H1 (cell line): ENCODE data around the gene PVR. TPM values are rescaled to one million over a fixed set of nuclear protein-coding genes. Genes with fewer than 3 reads are reported as not detected.

ENCODE experiments used
- CTCF ChIP-seq, 3 experiments: IDR thresholded peaks; 1 replicate in 2 of 3; 2 replicates in 1 of 3; pipeline versions ENCODE4 v1.5.1 to v1.6.1; 2011; ENCODE audit warnings: low read length in 3 of 3, mild to moderate bottlenecking in 3 of 3, inconsistent platforms in 2 of 3, low read depth in 1 of 3, moderate library complexity in 1 of 3; ENCODE audit not compliant: insufficient read depth in 1 of 3; ENCODE audit errors: control extremely low read depth in 1 of 3
- E2F6 ChIP-seq: IDR thresholded peaks from 2 replicates; pipeline ENCODE4 v1.6.1; 2012; ENCODE audit warnings: inconsistent platforms
- GABPA ChIP-seq: IDR thresholded peaks from 2 replicates; pipeline ENCODE4 v1.6.1; 2011; ENCODE audit warnings: mild to moderate bottlenecking, low read length, moderate library complexity, borderline replicate concordance; ENCODE audit not compliant: insufficient read depth
- NANOG ChIP-seq: IDR thresholded peaks from 2 replicates; pipeline ENCODE4 v1.6.1; 2011; ENCODE audit warnings: low read length, low read depth, mild to moderate bottlenecking, inconsistent platforms; ENCODE audit not compliant: insufficient read depth, poor library complexity, severe bottlenecking
- SIX5 ChIP-seq: IDR thresholded peaks from 2 replicates; pipeline ENCODE4 v1.6.1; 2011; ENCODE audit warnings: mild to moderate bottlenecking, low read depth, low read length
- TAF1 ChIP-seq: IDR thresholded peaks from 2 replicates; pipeline ENCODE4 v1.6.1; 2011; ENCODE audit warnings: mild to moderate bottlenecking, low read depth, low read length
- polyA plus RNA-seq, 7 experiments: library from polyadenylated mRNA; depleted of rRNA in 3 of 7; stranded (reverse) in 5 of 7; unstranded in 2 of 7; fragments of >200 nt in 5 of 7; fragments of 200-250 nt in 2 of 7; gene quantifications; 1 replicate in 5 of 7; 2 replicates in 1 of 7; 4 replicates in 1 of 7; pipeline versions ENCODE4 v1.2.1 to v1.2.3, GENCODE V29; 2011 to 2013; ENCODE audit warnings: missing spikeins in 2 of 7, mixed read lengths in 2 of 7
- total RNA-seq: library from RNA; stranded (reverse); fragmentation: NEBNext Ultra II Directional; extraction: Animal tissue kit (Norgen Biotek cat#: 25700); gene quantifications from 2 replicates; pipeline ENCODE4 v1.2.1, GENCODE V29; 2021

PVR gene
- total and polyA plus RNA-seq, 2 of the 8 experiments (the other 6 are each of a cell fraction or from before 2014, with no cell fraction given): 13.3 to 14.8 TPM

GRCh38 chr19:44661904-44662303 is 18.2 kb downstream of the PVR start (continued):
- TF ChIP-seq TAF1 (no peak), E2F6 (no peak), CTCF (IDR thresholded peaks at IDR 0.05; ENCODE audit: control extremely low read depth in 1 of 3, insufficient read depth in 1 of 3, low read depth in 1 of 3, low read length in 3 of 3) (no peak), SIX5 (no peak), GABPA (no peak), NANOG (no peak)
